ENCODE measurements around the gene NSD1.

Gene NSD1

GRCh38 chr5:177338251-177339106, 204.9 kb downstream of the NSD1 start:
- TF ChIP-seq CTCF (IDR thresholded peaks at IDR 0.05), result no peak

GRCh38 chr5:177339107-177339638, 205.6 kb downstream of the NSD1 start:
- TF ChIP-seq CTCF (IDR thresholded peaks at IDR 0.05), result no peak; the same call in 1 of the 2 replicates

- TF ChIP-seq CTCF (IDR thresholded peaks at IDR 0.05), result no peak
Observed at GRCh38 chr5:177343777-177344176, 210.2 kb downstream of the NSD1 start.

GRCh38 chr5:177344891-177345290, 211.3 kb downstream of the NSD1 start:
- TF ChIP-seq CTCF (IDR thresholded peaks at IDR 0.05), result no peak

GRCh38 chr5:177346820-177347219, 213.2 kb downstream of the NSD1 start:
- no peak for TF ChIP-seq CTCF (IDR thresholded peaks at IDR 0.05)

- TF ChIP-seq CTCF (IDR thresholded peaks at IDR 0.05), result no peak
Observed at GRCh38 chr5:177347699-177348098, 214.1 kb downstream of the NSD1 start.

GRCh38 chr5:177349362-177349647, 215.7 kb downstream of the NSD1 start:
- TF ChIP-seq CTCF (IDR thresholded peaks at IDR 0.05), result no peak
